ENCODE results near the gene BRAP.
"Not testable (repeated sequence)": the region's sequence is repeated elsewhere in the genome, so short reads cannot be mapped to it uniquely, and the experiment has no call there.

DNA sequence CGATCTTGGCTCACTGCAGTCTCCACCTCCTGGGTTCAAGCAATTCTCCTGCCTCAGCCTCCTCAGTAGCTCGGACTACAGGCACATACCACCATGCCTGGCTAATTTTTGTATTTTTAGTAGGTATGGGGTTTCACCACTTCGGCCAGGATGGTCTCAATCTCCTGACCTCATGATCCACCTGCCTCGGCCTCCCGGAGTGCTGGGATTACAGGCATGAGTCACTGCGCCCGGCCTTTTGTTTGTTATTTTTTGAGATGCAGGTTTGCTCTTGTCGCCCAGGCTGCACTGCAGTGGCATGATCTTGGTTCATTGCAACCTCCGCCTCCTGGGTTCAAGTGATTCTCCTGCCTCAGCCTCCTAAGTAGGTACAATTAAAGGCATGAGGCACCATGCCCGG, 33.6 kb upstream of the BRAP start:
- TF ChIP-seq, protein P1, sequence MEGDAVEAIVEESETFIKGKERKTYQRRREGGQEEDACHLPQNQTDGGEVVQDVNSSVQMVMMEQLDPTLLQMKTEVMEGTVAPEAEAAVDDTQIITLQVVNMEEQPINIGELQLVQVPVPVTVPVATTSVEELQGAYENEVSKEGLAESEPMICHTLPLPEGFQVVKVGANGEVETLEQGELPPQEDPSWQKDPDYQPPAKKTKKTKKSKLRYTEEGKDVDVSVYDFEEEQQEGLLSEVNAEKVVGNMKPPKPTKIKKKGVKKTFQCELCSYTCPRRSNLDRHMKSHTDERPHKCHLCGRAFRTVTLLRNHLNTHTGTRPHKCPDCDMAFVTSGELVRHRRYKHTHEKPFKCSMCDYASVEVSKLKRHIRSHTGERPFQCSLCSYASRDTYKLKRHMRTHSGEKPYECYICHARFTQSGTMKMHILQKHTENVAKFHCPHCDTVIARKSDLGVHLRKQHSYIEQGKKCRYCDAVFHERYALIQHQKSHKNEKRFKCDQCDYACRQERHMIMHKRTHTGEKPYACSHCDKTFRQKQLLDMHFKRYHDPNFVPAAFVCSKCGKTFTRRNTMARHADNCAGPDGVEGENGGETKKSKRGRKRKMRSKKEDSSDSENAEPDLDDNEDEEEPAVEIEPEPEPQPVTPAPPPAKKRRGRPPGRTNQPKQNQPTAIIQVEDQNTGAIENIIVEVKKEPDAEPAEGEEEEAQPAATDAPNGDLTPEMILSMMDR (IDR thresholded peaks at IDR 0.05; ENCODE audit: low read length): not testable (repeated sequence)
- not testable (repeated sequence) for TF ChIP-seq EZH2 (optimal IDR thresholded peaks at IDR 0.05; ENCODE audit: low read depth, low read length); EZH2phosphoT487 (IDR thresholded peaks at IDR 0.05; ENCODE audit: low read length)
